SHP77 treated with DMSO at 0.1 percent for 48 hours (cell line): ENCODE measurements around the gene CEP76.

Source experiments
- DNase-seq: peaks from one replicate; lab custom pipeline; 2025; lab: John Stamatoyannopoulos, UW

The CEP76 gene

DNA sequence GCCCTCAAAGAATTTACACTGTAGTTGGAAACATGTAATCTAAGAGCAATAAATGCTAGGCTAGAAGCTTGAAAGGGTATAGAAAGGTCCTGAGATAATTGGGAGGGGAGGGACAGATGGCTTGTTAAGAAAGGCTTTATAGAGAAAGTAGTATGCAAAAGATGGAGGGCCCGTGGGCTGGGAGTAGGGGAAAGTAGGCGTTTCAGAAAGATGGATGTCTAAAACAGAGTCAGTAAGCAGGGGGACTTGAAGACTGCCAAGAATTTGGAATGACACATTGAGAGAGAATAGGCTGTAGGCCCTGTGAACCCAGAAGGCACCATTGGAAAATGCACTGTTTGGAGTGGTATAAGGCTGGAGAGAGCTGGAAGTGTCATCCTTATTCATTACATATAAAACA, 1.1 kb upstream of the CEP76 start:
- DNase-seq, result no peak

DNA sequence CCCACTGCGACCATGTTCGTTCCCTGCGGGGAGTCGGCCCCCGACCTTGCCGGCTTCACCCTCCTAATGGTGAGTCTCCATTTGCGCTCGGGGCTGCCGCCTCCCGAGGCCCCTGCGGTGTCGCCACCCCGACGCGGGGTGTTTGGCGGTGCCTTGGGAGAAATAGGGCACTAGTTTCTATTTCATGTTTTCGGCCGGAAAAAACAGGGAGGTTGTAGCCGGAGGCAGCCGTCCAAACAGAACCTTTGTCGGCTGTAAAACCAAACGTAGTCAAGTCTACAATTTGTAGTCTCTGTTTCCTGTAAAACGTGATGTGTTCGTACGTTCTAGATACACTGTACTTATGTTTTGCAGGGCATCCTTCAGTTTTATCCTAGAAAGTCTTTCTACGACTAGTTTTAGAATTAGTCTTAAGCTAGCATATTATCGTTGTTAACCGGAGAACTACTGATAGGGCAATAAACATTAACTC, 609 bp upstream of the CEP76 start:
- no peak for DNase-seq

DNA sequence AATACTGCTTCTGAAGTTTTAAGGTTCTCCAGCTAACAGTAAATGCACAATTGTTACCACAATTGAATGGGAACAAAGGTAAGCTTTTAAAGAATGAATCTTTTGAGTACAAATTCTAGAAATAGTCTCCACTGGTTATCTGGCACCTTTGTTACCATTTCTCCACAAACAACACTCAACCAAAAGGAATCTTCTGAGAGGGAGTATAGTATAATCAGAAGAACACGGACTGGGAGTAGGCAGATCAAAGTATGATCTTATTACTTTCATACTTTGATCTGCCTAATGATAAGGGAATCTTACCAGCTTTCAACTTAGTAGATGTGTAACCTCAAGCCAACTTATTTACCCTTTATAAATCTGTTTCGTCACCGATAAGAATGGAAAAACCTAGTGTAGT, 1.4 kb downstream of the CEP76 start:
- DNase-seq, result no peak

DNA sequence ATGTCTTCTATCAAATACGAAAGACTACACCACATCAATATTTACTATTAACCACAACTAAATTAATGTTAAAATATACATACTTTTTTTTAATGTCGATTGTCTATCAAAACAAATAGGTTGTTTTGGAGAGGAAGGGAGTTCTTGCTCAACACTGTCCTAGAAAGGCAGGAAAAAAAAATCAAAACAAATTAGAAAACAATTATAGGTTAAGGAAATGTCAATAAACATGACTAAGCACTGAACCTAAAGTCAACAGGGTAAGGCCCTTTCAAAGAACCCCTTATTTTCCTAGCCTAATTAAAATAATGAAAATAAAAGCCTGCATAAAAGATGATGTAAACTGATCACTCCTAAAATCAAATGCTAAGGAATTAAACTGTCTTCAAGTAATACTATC, 2.8 kb downstream of the CEP76 start:
- no peak for DNase-seq

DNA sequence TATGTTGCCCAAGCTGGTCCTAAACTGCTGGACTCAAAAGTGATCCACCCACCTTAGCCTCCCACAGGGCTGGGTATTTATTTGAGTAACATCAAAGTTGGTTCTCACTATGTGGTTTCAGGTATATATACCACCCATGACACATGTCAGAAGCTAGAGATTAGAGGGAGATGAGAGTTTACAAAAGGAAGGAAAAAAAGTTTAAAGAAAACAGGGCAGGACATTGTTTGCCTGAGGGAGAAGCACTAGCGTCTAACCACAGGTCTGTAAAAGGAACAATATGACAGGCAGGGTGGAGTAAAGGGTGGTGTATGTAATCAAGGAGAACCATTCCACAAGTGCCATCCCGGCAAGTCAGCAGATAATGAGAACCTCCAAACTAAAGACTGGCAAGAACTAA, 8.5 kb downstream of the CEP76 start:
- no peak for DNase-seq

DNA sequence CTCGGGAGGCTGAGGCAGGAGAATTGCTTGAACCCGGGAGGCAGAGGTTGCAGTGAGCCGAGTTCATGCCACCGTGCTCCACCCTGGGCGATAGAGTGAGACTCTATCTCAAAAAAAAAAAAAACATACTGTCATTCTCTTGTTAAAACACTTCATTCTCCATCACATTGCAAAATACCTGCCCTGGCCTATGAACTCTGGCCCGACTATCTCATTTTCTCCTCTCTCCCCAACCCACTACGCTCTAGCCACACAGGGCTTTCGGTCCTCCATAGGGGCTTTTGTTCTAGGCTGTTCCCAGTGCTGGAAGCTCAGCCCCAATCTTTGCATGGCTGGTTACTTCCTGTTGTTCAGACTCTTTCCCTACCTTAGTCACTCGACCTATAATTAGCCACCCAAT, 10.3 kb downstream of the CEP76 start:
- DNase-seq, result no peak

DNA sequence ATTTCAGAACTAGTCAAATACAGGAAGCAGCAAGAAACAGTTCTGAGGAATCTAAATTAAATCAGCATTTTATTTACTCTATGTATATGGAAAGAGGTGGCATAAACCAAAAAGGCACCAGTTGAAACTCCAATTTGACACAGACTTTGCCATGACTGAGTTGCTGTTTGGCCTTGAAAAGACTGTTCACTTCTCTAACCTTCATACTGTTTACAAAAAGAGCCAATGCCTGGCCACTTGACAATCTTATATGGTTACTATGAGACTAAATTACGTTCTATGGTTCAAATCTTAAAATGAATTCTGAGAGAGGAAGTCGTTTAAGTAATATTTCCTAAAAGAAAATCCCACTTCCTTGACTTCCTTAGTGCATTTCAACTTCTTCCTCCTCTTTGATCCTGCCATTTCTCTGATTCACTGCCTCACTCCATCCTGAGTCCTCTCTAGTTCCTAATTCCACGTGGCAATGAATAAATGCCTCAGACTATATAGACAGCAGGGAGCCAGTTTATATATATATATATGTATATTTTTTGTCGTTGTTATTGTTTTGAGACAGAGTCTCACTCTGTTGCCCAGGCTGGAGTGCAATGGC, 13.2 kb downstream of the CEP76 start:
- DNase-seq, result no peak

DNA sequence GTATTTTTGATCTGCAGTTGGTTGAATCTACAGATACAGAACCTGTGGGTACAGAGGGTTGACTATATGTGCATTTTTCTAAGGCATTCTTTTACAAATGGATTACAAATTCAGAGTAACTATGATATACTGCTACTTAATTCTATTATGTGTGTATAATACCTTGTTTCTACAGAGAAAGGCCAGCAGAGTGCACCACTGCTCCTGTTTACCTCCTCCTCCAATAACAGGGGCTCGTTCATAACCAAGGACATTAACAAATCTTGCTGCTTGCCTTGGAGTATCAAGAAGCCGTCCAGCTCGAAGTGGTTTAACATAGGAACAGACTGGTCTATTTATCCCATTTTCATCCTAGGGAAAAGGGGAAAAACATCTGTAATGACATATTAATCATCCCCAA, 16.4 kb downstream of the CEP76 start:
- DNase-seq, result no peak

DNA sequence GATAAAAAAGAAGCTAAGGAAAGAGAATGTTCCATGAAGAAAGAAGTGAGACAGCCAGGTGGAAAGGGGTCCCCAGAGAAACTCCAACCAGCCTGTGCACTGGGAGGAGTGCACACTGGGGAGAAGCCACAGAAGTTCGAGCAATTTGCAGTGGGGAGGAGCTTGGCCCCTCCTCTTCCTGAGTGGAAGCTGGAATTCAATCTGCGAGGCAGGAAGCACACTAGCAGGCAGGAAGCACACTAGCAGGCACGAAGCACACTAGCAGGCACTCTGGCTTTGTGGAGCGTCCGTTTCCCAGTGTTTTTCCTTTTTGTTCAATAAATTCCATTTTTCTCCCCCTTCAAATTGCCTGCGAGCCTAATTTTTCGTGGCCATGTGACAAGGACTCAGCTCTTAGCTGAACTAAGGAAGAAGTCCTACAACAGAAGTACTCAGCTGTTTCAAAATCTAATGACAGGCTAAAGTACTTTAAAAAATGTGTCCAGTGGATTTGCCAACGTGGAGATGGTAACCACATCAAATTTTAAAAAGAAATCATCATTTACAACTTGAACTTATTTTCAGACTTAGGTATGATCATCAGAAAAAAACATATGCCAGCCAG, 23.2 kb downstream of the CEP76 start:
- no peak for DNase-seq

DNA sequence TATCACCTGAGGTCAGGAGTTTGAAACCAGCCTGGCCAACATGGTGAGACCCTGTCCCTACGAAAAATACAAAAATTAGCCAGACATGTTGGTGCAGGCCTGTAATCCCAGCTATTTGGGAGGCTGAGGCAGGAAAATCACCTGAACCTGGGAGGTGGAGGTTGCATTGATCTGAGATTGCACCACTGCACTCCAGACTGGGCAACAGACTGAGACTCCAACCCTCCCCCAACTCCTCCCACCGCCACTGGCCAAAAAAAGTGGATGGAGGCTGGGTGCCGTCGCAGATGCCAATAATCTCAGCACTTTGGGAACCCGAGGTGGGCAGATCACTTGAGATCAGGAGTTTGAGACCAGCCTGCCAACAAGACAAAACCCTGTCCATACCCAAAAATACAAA, 34.5 kb downstream of the CEP76 start:
- DNase-seq, result no peak

DNA sequence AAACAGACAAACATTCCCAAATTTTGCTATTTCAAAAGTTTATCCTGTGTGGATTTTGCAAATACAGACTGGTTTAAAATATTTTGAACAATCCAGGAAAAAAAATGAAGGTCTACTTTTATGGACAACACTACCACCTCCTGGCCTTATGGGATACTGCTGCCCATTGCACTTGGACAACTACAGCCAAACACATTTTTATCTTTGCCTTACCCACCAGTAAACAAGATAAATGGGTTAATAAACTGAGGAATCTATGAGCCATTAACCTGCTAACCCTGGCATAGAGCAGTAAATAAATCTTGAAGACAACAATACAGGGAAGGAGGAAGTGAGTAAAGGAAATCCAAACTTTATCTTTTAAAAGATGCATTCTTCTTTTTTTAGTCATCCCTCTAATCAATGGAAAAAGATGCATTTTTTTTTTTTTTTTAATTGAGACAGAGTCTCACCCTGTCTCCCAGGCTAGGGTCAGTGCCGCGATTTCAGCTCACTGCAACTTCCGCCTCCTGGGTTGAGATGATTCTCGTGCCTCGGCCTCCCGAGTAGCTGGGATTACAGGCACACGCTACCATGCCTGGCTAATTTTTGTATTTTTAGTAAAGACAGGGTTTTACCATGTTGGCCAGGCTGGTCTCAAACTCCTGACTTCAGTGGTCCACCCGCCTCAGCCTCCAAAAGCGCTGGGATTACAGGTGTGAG, 42.5 kb downstream of the CEP76 start:
- DNase-seq, result peak; percentile 29

DNA sequence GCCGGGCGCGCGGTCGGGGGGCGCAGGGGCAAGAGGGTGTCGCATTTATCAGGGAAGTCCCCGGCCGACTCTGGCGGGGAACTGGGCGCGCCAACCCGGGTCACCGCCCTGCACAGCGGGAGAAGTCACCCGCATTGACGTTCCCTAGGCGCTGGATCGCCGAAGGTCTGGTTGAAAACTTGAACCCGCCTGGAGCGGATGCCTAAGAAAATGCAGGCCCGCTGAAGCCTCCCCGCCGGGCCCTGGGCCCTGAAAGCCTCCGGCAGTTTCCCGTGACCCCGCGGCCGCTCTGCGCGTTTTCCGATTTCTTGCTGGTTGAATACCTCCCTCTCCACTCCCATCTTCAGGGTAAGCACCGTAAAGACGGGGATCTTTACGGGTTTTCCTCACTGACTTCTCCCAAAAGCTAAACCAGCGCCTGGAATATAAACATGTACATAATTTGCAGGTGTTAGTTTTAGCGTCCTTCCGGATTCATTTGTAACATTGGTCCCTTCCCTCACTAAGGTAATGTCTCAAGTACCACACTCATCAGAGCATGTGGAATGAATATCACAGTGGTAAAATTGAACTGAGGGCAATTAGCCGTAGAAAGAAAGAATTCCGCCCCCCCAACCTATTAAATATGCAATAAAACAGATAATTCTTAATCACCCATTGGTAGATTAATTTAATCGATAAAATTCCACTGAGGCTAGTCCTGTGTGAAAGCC, 43.9 kb downstream of the CEP76 start:
- DNase-seq, result no peak

DNA sequence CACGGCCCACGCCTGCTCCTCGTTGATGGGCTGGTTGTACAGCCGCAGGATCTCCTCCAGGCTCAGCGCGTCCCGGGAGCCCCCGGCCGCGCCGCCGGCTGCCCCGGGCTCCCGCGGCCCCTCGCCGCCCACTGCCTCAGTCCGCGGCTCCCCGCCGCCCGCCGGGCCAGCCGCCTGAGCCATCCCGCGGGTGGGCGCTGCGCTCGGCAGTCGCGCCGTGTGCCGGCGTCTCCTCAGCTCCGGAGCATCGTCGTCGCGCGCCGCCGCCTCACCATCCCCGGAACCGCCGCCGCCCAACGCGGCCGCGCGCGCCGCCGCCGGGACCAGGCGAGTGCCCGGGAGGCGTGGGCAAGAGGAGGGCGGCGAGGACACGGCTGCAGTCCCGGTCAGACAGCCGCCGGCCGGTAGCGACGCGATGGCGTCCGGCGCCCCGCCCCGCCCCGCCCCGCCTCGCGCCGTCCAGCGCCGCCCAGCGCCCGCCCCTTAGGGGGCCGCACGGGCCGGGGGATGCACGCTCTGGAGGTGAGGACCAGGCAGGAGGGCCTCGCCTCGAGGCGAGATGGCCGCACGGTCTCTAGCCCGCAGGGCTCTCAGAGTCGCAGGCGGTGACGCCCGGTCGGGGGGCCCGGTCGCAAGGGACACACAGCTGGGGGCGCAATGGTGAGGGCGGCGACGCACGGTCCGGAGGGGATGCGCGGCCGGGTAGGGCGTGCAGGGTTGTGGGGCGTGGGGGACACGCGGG, 44.7 kb downstream of the CEP76 start, which contains the start of gene SPIRE1:
SPIRE1 (minus strand) TSS at position 424 of the 742 bp plus-strand sequence; CDS start at position 183, 241 bp downstream.
- no peak for DNase-seq

DNA sequence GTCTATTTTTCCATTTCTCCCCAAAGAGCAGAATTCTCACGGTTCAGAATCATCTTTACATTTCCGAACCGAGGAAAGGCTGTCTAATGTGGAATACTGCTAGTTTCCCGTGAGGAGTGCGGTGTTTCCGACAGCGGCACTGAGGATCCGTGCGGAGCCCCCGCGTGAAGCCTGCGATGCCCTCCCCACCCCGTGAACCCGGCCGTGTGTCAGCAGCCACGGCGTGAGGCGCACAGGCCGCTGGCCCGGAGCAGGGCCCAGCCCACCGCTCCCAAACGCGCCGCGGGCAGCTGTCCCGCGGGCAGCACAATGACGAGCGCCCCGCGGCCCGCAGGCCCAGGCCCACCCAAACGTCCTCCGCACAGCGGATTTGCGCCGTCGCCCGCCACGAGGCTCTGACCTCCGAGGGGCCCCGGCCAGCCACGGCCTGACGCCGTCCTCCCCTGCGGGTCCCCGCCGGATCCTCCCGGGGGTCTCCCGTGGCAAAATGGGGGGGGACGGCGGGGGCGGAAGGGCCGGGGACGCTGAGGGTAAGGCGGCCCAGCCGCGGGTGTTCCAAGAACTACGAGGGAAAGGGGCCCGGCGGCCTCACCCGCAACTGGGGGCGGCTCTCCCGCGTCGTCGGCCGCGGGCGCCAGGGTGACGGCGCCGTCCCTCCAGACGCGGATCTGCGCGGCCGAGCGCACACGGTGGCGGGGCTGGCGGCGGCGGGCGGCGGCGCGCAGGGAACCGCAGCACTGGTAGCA, 45.4 kb downstream of the CEP76 start:
- no peak for DNase-seq

DNA sequence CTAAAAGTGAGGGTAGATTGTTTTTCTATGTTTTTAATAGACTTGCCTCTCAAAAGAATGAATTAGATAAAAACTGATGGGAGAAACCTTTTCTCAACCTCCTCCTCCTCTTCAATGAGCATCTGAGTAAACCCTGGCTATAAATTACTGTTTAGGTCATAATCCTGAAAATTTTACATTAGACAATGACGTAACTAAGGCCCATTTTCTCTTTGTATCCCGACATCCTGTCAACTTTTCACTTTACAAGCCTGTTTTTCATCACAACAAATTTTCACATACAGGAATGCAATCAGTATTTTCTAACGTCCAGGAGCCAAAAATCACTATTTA, 46.0 kb downstream of the CEP76 start:
- no peak for DNase-seq

DNA sequence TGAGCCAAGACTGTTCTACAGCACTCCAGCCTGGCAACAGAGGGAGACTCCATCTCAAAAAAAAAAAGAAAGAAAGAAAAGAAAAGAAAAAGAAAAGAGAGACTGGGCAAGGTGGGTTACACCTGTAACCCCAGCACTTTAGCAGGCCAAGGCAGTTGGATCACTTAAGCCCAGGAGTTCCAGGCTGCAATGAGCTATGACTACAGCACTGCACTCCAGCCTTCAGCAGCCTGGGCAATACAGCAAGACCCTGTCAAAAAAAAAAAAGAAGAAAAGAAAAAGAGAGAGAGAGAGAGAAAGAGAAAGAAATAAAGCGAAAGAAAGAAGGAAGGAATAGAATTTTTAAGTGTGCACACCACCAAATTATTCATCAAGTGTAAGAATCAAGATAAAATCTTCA, 47.6 kb downstream of the CEP76 start:
- DNase-seq, result no peak

DNA sequence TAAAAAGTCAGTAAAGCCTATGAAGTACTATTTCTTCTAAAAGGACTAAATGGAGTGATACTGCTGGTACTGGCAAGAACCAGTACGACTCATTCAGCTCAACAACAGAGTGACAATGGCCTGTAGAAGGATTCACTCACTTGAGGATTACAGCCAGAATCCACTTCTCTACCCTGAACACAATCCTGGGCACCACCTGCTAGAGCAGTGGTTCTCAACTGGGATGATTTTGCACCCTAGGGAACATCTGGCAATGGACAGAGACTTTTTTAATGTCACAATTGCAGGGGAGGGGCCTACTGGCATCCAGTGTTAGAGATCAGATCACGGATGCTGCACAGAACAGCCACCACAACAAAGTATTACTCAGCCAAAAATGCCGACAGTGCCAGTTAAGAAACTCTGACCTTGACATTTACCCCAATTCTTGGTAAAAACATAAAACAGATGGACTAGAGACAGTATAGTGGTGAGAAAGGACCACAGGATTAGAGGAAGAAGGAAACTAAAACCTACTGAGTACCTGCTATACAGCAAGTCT, 49.6 kb downstream of the CEP76 start:
- no peak for DNase-seq

DNA sequence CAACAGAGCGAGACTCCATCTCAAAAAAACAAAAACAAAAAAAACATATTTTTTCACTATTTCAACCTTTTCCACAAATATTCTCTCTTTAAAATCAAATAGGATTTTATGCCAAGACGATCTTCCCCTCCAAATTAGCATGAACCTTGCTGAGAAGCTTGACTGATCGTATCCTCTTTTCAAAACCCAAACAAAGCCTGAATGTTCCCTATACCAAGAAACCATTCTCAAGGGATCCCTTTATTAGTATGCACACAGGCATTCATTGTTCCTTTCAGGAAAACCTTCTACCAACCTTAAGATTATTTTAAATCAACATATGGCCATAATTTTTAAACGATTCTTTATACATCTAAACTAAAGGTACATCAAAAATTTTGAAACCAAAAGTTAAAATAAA, 50.9 kb downstream of the CEP76 start:
- DNase-seq, result no peak

DNA sequence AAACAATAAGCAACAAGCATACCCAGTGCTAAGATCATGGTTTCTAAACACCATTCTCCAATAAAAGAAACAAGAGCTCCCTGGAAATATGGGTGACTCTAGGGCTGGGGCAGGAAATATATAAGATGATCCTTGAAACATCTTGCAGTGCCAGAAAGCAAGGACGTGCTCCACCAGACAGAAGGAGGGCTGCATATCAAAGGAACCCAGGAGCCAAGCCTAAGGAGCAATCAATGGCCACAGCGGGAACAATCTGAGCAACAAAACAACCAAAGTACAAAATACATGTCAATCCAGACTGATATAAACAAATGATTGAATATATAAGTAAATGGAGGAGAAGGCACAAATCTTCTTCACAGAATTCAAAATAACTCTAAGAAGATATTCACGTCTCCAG, 54.8 kb downstream of the CEP76 start:
- no peak for DNase-seq

DNA sequence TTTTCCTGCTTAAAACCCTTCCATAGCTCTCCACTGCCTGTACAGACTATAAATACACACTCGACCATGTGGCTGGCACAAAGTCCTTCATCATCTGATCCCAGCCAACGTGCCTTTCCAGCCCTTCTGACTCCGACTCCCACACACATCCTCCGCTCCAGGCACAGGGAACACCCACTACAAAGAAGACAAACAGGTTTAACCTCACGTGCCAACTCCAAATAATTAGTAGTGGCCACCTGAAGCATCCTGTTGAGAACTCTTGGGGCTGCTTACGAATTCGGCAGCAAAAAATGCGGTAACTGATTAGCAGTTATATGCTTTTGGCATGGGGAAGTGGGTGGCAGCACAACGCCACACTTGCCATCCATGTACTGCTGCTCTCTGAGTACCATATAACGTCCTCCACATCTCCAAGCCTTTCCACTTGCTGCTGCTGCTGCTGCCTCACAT, 56.7 kb downstream of the CEP76 start:
- DNase-seq, result no peak

DNA sequence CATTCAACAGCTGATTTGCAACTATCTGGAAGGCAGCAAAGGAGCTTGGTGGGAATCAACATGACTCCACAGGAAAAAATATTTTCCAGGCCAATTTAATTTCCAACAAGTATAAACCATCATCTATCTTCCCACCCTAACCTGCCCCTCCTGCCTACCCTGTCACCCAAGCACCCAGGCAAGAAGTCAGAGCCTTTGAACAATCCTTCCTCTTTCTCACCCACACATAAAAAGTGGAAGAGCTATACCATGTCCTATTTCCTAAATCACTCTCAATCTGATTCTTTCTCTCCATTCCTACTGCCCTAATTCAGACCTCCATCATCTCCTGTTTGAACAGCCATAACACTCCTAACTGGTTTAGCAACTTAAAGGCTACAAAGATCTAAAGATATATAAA, 57.3 kb downstream of the CEP76 start:
- DNase-seq, result no peak
